HEK293 (cell line): Measurements from ENCODE around the gene ZBTB4.

Experiments
- CTCF ChIA-PET: fragments of 350-600 bp; formaldehyde crosslinking; extraction: SDS; loops from one replicate; lab custom pipeline; 2021; ENCODE audit warnings: antibody characterized with exemption; lab: Yijun Ruan, JAX
- POLR2A ChIA-PET: fragments of 300-600 bp; formaldehyde crosslinking; extraction: SDS; loops from one replicate; lab custom pipeline; 2020; ENCODE audit warnings: antibody characterized with exemption, inconsistent platforms; lab: Yijun Ruan, JAX
- H3K27ac ChIP-seq: fragments of 200-500 bp; sonication (Bioruptor generic); 2 replicates; pipeline ENCODE4 v1.5.1; 2014; ENCODE audit warnings: low read depth, low read length, control low read depth, inconsistent platforms; ENCODE audit errors: extremely low read depth
- H3K36me3 ChIP-seq, 2 experiments: fragments of 200-500 bp in 1 of 2; sonication (Bioruptor generic) in 1 of 2; 1 replicate in 1 of 2; 2 replicates in 1 of 2; pipeline ENCODE4 v1.5.1; 2014 to 2017; ENCODE audit warnings: inconsistent platforms in 2 of 2, low read length in 2 of 2; ENCODE audit not compliant: control insufficient read depth in 2 of 2, insufficient read depth in 1 of 2
- H3K4me1 ChIP-seq: fragments of 200-500 bp; sonication (Bioruptor generic); 2 replicates; pipeline ENCODE4 v1.5.1; 2014; ENCODE audit warnings: mild to moderate bottlenecking, low read length, inconsistent platforms; ENCODE audit not compliant: control insufficient read depth, insufficient read depth
- H3K4me3 ChIP-seq: 2 replicates; pipeline ENCODE4 v1.5.1; 2011; ENCODE audit warnings: low read depth, mild to moderate bottlenecking, control low read depth, low read length, moderate library complexity
- H3K9me3 ChIP-seq: fragments of 200-500 bp; sonication (Bioruptor generic); 2 replicates; pipeline ENCODE4 v1.5.1; 2014; ENCODE audit warnings: low read depth, low read length, inconsistent platforms; ENCODE audit not compliant: control insufficient read depth, insufficient read depth
- GLIS1 ChIP-seq: fragments of 450-650 bp; formaldehyde crosslinking; IDR thresholded peaks from 2 replicates; pipeline ENCODE4 v1.5.1; 2016; ENCODE audit warnings: missing biosample characterization, missing genetic modification characterization
- HOXD13 ChIP-seq: sonication (generic); formaldehyde crosslinking; IDR thresholded peaks from 2 replicates; pipeline ENCODE4 v1.8.0; 2022; ENCODE audit warnings: missing genetic modification reagents, borderline replicate concordance
- KLF7 ChIP-seq: fragments of 450-650 bp; formaldehyde crosslinking; IDR thresholded peaks from 2 replicates; pipeline ENCODE4 v1.5.1; 2016; ENCODE audit warnings: missing biosample characterization, missing genetic modification characterization, borderline replicate concordance
- KLF8 ChIP-seq: fragments of 450-650 bp; formaldehyde crosslinking; IDR thresholded peaks from 2 replicates; pipeline ENCODE4 v1.5.1; 2016; ENCODE audit warnings: missing biosample characterization, missing genetic modification characterization
- PRDM6 ChIP-seq: fragments of 450-650 bp; formaldehyde crosslinking; IDR thresholded peaks from 2 replicates; pipeline ENCODE4 v1.5.1; 2017; ENCODE audit warnings: missing biosample characterization, missing genetic modification characterization
- RBAK ChIP-seq: fragments of 450-650 bp; formaldehyde crosslinking; IDR thresholded peaks from 2 replicates; pipeline ENCODE4 v1.5.1; 2016; ENCODE audit warnings: missing biosample characterization, missing genetic modification characterization
- ZBTB21 ChIP-seq: fragments of 450-650 bp; formaldehyde crosslinking; IDR thresholded peaks from 2 replicates; pipeline ENCODE4 v1.5.1; 2017; ENCODE audit warnings: missing biosample characterization, missing genetic modification characterization
- ZNF132 ChIP-seq: fragments of 450-650 bp; formaldehyde crosslinking; IDR thresholded peaks from 2 replicates; pipeline ENCODE4 v1.5.1; 2017; ENCODE audit warnings: missing biosample characterization, missing genetic modification characterization, borderline replicate concordance
- ZNF169 ChIP-seq: fragments of 450-650 bp; formaldehyde crosslinking; IDR thresholded peaks from 2 replicates; pipeline ENCODE4 v1.5.1; 2016; ENCODE audit warnings: missing biosample characterization, missing genetic modification characterization
- ZNF184 ChIP-seq: fragments of 450-650 bp; IDR thresholded peaks from 2 replicates; pipeline ENCODE4 v1.5.1; 2018; ENCODE audit warnings: missing biosample characterization, mild to moderate bottlenecking, missing genetic modification characterization
- ZNF202 ChIP-seq: fragments of 450-650 bp; formaldehyde crosslinking; IDR thresholded peaks from 2 replicates; pipeline ENCODE4 v1.5.1; 2016; ENCODE audit warnings: missing biosample characterization, missing genetic modification characterization, borderline replicate concordance
- ZNF24 ChIP-seq: fragments of 450-650 bp; formaldehyde crosslinking; IDR thresholded peaks from 2 replicates; pipeline ENCODE4 v1.5.1; 2016; ENCODE audit warnings: missing biosample characterization, missing genetic modification characterization
- ZNF302 ChIP-seq: fragments of 450-650 bp; formaldehyde crosslinking; IDR thresholded peaks from 2 replicates; pipeline ENCODE4 v1.5.1; 2016; ENCODE audit warnings: missing biosample characterization, missing genetic modification characterization, low read depth
- ZNF335 ChIP-seq: fragments of 450-650 bp; formaldehyde crosslinking; conservative IDR thresholded peaks from 2 replicates; pipeline ENCODE4 v1.5.1; 2016; ENCODE audit warnings: missing biosample characterization, missing genetic modification characterization
- ZNF37A ChIP-seq: fragments of 450-650 bp; IDR thresholded peaks from 2 replicates; pipeline ENCODE4 v1.5.1; 2018; ENCODE audit warnings: missing biosample characterization, missing genetic modification characterization
- ZNF510 ChIP-seq: fragments of 450-650 bp; formaldehyde crosslinking; IDR thresholded peaks from 2 replicates; pipeline ENCODE4 v1.5.1; 2018; ENCODE audit warnings: mild to moderate bottlenecking, missing genetic modification characterization, missing biosample characterization; ENCODE audit not compliant: insufficient replicate concordance
- ZNF514 ChIP-seq: fragments of 450-650 bp; formaldehyde crosslinking; IDR thresholded peaks from 2 replicates; pipeline ENCODE4 v1.5.1; 2016; ENCODE audit warnings: missing biosample characterization, missing genetic modification characterization
- ZNF623 ChIP-seq: fragments of 450-650 bp; formaldehyde crosslinking; IDR thresholded peaks from 2 replicates; pipeline ENCODE4 v1.5.1; 2016; ENCODE audit warnings: missing biosample characterization, missing genetic modification characterization
- ZNF626 ChIP-seq: fragments of 450-650 bp; sonication (Bioruptor Pico); formaldehyde crosslinking; IDR thresholded peaks from 2 replicates; pipeline ENCODE4 v1.5.1; 2018; ENCODE audit warnings: missing biosample characterization, missing genetic modification characterization, inconsistent platforms
- ZNF677 ChIP-seq: fragments of 450-650 bp; IDR thresholded peaks from 2 replicates; pipeline ENCODE4 v1.5.0; 2018; ENCODE audit warnings: missing biosample characterization, mild to moderate bottlenecking, missing genetic modification characterization, moderate library complexity
- ZNF707 ChIP-seq: fragments of 450-650 bp; formaldehyde crosslinking; IDR thresholded peaks from 2 replicates; pipeline ENCODE4 v1.5.1; 2016; ENCODE audit warnings: missing biosample characterization, missing genetic modification characterization
- ZNF777 ChIP-seq: fragments of 450-650 bp; formaldehyde crosslinking; IDR thresholded peaks from 2 replicates; pipeline ENCODE4 v1.5.1; 2017; ENCODE audit warnings: missing biosample characterization, missing genetic modification characterization, borderline replicate concordance
- ZNF792 ChIP-seq: fragments of 450-650 bp; formaldehyde crosslinking; IDR thresholded peaks from 2 replicates; pipeline ENCODE4 v1.5.1; 2016; ENCODE audit warnings: missing biosample characterization, missing genetic modification characterization
- ZNF843 ChIP-seq: fragments of 450-650 bp; formaldehyde crosslinking; IDR thresholded peaks from 2 replicates; pipeline ENCODE4 v1.5.1; 2016; ENCODE audit warnings: missing biosample characterization, missing genetic modification characterization
- ZSCAN5A ChIP-seq: fragments of 450-650 bp; formaldehyde crosslinking; IDR thresholded peaks from 2 replicates; pipeline ENCODE4 v1.5.1; 2016; ENCODE audit warnings: missing biosample characterization, missing genetic modification characterization
- TF ChIP-seq, protein P1 (sequence below): fragments of 450-650 bp; formaldehyde crosslinking; IDR thresholded peaks from 2 replicates; pipeline ENCODE4 v1.5.1; 2016; ENCODE audit warnings: missing biosample characterization, missing genetic modification characterization

Gene ZBTB4

DNA sequence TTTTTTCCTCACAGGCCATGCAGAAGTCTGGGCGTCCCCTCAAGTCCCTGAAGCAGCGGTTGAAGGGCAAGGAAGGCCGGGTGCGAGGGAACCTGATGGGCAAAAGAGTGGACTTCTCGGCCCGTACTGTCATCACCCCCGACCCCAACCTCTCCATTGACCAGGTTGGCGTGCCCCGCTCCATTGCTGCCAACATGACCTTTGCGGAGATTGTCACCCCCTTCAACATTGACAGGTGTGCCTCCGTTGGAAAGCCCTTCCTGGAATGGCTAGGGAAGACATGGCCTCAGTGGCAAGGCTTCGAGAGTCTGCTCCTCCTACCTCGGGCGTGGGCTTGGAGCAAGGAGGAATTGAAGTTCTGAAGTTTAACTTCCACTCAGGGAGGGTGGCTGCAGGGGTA is 18.2 kb upstream of the ZBTB4 start:
- no peak overlapping the region for H3K4me3 ChIP-seq
- POLR2A ChIA-PET: interaction anchor here (1.2 to 1.5 kb wide), 2 partner anchors 12 to 63 kb away, joined by 3 to 5 read pairs; no protein-coding TSS in a partner anchor
- H3K4me1 ChIP-seq: no peaks in the 10 kb centered on the region
- H3K9me3 ChIP-seq: no peaks in the 10 kb centered on the region
- TF ChIP-seq ZNF37A (tag by site-specific recombination) (no peak), ZNF202 (no peak), ZNF707 (tag by site-specific recombination) (no peak), ZSCAN5A (tag by site-specific recombination) (no peak), ZNF335 (tag by site-specific recombination) (no peak), ZNF792 (tag by site-specific recombination) (no peak), ZNF843 (tag by site-specific recombination) (no peak), ZNF24 (tag by site-specific recombination) (no peak), GLIS1 (tag by site-specific recombination) (no peak), ZNF626 (tag by site-specific recombination) (no peak), RBAK (tag by site-specific recombination) (no peak), ZNF132 (tag by site-specific recombination) (no peak), ZNF184 (tag by site-specific recombination) (no peak), PRDM6 (tag by site-specific recombination) (no peak), KLF7 (no peak), HOXD13 (no peak), ZNF777 (tag by site-specific recombination) (no peak), ZNF510 (tag by site-specific recombination) (no peak)
- TF ChIP-seq, protein P1, sequence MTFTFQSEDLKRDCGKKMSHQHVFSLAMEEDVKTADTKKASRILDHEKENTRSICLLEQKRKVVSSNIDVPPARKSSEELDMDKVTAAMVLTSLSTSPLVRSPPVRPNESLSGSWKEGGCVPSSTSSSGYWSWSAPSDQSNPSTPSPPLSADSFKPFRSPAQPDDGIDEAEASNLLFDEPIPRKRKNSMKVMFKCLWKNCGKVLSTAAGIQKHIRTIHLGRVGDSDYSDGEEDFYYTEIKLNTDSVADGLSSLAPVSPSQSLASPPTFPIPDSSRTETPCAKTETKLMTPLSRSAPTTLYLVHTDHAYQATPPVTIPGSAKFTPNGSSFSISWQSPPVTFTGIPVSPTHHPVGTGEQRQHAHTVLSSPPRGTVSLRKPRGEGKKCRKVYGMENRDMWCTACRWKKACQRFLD (tag by site-specific recombination): no peak
- TF ChIP-seq, all 188 proteins: peak for 0
- CTCF ChIA-PET: interaction anchor here (0.5 to 1.9 kb wide), 5 partner anchors 17 to 63 kb away, joined by 3 to 7 read pairs (median 4); no protein-coding TSS in a partner anchor
- Histone ChIP-seq H3K36me3 (peaks cover 74 to 93% of the 10 kb centered on the region in 2 experiments), H3K27ac (no peak overlapping the region)

DNA sequence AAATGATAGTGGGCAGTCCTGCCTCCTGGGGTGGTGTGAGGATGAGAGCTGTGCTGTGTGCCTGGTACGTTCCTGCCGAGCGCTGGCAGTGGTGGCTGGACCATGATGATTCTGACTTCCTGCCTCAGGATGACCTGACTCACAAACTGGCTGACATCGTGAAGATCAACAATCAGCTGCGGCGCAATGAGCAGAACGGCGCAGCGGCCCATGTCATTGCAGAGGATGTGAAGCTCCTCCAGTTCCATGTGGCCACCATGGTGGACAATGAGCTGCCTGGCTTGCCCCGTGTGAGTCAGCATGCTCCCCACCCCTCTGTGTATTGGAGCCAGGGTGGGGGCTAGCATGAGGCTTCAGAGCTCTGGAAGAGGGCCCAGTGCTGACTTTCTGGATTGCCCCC is 17.8 kb upstream of the ZBTB4 start:
- H3K4me1 ChIP-seq: no peaks in the 10 kb centered on the region
- H3K4me3 ChIP-seq: no peak overlapping the region
- H3K27ac ChIP-seq: no peak overlapping the region
- no peaks in the 10 kb centered on the region for H3K9me3 ChIP-seq
- H3K36me3 ChIP-seq: peaks cover 70 to 92% of the 10 kb centered on the region in 2 experiments
- TF ChIP-seq ZNF514 (tag by site-specific recombination): no peak
- no peak for TF ChIP-seq ZNF302 (tag by site-specific recombination)
- no peak for TF ChIP-seq ZNF623 (tag by site-specific recombination)
- TF ChIP-seq ZNF169 (tag by site-specific recombination): no peak
- no peak for TF ChIP-seq ZNF843 (tag by site-specific recombination)
- no peak for TF ChIP-seq KLF8
- no peak for TF ChIP-seq ZBTB21
- TF ChIP-seq ZNF677 (tag by site-specific recombination): no peak
- ChIA-PET CTCF (interaction anchor here (0.5 to 1.9 kb wide), 4 partner anchors 18 to 64 kb away, joined by 3 to 7 read pairs (median 5); no protein-coding TSS in a partner anchor), POLR2A (interaction anchor here (1.2 to 1.5 kb wide), 2 partner anchors 11 to 63 kb away, joined by 3 to 5 read pairs; no protein-coding TSS in a partner anchor)
